Putamen (tissue), 1 donor: ENCODE data around the gene FRMPD2.
"Not testable (repeated sequence)": the region's sequence is repeated elsewhere in the genome, so short reads cannot be mapped to it uniquely, and the experiment has no call there.

Experiments
- DNase-seq: peaks from one replicate; pipeline ENCODE4 v3.0.0-alpha.2; 2016; ENCODE audit warnings: low spot score

FRMPD2 gene

DNA sequence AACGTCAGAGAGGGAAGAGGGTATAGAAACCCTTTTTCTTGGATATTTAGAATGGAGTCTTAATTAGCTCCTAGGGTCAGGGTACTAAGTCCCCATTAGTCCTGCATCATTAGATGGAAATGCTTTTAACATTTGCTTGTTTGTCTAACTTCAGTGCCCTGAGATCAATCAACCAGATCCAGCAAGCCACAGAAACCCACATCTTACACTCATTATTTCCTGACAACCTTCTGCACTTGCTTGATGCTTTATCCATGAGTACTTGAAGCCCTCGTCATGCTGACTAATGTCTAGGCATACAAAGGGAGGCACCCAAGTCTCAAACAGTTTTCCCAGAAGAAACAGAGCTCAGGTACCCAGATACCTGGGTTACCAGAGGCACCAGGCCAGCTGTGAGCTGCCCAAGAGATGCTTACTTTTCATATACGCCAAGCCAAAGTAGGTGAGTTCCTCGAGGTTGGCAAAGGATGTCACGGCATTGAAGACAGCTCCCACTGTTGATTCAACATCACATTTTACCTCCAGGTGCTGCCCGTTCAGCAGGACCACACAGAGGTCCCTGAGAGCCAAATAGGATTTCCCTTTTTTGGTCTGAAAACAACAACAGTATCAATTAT, 42.7 kb downstream of the FRMPD2 start:
- DNase-seq = no peak

DNA sequence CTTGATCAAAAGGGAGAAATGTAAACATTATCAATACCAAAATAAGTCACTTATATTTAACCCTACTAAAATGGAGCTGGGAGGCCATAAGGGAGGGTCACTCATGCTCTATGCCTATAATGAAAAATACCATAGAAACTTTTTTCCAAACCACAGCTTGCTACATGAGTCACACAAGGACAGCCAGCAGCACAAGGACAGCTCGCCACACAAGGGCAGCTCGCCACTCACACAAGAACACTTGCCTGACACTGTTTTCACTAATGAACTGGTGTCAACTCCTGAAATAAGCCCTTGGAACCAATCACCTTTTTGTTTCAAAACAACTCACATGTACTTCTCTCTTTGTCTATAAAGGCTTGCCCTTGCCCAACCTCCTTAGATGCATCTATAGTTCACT, 43.3 kb downstream of the FRMPD2 start:
- no peak for DNase-seq

DNA sequence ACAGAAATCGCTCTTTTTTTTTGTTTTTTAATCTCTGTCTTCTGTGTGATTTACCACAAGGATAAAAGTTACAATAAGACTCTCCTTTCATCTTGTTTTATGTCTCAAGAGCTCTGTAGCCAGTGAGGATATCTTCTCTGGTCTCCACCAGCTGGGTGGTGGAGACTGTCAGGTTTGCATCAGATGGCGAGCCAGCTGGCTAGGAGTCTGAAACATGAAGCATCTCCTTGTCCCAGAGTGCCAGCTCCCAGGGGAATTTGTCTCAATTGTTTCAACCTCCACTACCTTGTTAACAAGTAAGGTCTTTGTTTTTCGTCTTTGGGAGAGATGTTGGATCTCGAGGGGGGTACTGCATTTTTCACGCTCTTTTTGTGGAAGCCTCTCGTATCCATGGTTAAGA, 47.3 kb downstream of the FRMPD2 start:
- DNase-seq = no peak

DNA sequence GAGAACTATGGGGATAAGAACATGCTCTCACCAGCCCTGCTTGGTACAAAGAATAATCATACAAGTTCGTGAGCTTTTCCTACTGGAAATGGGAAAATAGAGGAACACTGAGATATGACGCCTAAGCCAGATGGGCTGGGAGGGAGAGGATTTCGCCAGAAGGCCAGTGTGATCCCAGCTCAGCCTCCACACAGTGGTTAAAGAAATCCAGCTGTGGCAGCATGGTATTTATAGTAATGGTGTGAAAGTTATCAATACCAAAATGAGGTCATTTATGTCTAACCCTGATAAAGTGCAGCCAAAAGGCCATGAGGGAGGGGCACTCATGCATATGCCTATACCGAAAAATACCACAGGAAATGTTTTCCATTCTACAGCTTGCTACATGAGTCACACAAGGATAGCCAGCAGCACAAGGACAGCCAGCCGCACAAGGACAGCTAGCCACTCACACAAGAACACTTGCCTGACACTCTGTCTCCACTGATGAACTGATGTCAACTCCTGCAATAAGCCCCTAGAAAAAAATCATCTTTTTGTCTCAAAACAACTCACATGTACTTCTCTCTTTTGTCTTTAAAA, 49.4 kb downstream of the FRMPD2 start:
- DNase-seq = no peak

DNA sequence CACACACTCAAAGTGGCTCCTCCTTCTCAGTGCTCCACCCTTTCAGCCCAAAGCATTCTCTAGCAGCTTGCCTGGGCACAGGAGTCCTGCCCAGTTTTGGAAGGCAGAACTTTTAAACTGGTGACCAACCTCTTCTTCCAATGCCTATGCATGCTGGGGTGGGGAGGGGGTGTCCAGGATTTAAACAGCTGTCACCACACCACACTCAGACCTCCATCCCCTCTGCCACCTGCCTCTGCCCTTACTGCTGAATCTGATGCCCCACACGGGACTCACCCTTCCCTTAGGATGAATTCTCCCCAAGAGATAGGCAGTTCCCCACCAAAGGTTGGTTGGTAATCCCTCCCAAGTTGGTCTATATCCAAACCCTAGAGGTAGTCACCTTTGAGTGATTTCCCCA, 50.2 kb downstream of the FRMPD2 start:
- no peak for DNase-seq

DNA sequence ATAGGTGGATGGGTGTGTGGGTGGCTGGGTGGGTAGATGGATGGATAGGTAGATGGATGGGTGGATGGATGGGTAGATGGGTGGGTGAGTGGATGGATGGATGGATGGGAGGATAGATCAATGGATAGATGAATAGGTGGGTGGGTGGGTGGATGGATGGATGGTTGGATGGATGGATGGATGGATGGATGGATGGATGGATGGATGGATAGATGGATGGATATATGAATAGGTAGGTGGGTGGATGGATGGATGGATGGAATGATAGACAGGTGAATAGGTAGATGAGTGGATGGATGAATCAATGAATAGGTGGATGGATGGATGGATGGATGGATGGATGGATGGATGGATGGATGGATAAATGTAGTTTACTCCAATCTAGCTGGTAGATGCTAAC, 52.7 kb downstream of the FRMPD2 start:
- no peak for DNase-seq

DNA sequence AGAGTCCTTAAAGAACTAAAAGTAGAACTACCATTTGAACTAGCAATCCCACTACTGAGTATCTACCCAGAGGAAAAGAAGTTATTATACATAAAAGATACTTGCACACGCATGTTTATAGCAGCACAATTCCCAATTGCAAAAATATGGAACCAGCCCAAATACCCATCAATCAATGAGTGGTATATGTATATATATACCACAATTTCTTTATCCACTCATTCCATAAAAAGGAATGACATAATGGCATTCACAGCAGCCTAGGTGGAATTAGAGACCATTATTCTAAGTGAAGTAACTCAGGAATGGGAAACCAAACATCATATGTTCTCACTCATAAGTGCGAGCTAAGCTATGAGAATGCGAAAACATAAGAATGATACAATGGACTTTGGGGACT, 53.5 kb downstream of the FRMPD2 start:
- DNase-seq = not testable (repeated sequence)

DNA sequence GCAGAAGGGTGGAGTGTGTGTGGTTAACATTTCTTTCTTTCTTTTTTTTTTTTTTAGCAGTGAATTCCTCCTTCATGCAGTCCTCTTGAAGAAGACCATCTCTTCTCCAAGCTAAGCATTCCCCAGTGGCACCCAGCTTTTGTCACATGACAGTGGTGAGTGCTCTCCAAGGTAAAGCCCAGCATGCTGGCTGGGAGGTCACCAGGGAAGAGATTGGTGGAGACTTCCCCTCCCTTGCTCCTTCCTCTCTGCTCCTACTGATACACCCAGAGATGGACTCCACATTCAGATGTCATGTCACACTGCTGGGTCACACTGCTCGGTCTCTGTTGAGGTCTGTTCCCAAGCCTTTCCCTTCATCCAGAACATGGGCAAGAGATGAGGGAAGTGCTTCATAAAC, 55.3 kb downstream of the FRMPD2 start:
- DNase-seq = no peak

DNA sequence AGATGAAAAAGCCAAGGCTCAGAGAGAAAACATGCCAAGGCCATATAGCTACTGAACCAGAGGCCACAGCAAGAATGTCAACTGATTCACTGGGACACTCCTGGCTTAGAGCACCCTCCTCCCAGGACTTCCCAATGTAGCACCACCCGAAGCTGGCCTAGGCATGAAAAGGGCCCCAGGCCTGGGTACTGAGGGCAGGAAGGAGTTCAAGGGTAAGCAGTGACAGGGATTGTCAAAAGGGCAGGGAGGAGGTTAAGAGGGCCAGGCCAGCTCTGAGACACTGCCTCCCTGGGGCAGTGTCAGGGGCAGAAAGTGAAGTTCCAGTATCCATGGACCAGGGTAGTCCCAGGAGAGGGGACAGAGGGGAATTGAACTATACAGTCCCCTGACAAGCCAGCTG, 57.8 kb downstream of the FRMPD2 start:
- DNase-seq = no peak

DNA sequence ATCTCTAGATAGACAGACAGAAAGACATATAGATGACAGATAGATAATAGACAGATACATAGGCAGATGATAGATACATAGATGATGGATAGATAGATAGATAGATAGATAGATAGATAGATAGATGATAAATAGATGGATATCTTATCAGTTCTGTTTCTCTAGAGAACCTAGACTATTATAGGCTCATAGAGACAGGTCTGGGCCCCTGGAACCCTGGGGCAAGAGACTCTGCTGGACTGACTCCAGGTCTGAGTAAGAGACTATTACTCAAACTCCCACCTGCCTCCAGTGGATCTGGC, 58.3 kb downstream of the FRMPD2 start:
- DNase-seq = no peak

DNA sequence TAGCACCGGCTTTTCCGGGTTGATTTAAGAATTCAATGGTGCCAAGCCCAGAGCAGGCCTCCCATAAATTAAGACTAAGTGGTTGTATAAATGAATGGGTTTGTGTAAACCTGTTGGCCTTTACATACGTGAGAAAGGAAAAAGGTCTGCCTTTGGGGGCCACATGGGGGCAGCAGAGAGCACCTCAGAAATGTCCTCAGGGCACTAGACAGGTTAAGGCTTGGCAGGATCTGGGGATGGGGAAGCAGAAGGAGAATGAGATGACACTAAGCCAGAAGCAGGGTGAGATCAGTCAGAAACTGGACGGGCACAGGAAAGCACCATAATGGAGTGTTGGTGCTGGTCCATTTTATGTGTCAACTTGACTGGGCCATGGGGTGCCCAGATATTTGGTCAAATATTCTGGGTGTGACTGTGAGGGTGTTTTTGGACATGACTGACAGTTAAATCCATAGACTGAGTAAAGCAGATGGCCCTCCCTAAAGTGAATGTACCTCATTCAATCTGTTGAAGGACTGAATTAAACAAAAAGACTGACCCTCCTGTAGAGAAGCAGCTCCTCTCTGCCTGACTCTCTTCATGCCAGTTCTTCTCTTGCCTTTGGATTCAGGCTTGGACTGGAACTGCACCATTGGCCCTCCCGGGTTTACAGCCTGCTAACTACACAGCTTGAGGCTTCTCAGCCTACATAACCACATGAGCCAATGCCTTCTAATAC, 58.9 kb downstream of the FRMPD2 start:
- DNase-seq = no peak

DNA sequence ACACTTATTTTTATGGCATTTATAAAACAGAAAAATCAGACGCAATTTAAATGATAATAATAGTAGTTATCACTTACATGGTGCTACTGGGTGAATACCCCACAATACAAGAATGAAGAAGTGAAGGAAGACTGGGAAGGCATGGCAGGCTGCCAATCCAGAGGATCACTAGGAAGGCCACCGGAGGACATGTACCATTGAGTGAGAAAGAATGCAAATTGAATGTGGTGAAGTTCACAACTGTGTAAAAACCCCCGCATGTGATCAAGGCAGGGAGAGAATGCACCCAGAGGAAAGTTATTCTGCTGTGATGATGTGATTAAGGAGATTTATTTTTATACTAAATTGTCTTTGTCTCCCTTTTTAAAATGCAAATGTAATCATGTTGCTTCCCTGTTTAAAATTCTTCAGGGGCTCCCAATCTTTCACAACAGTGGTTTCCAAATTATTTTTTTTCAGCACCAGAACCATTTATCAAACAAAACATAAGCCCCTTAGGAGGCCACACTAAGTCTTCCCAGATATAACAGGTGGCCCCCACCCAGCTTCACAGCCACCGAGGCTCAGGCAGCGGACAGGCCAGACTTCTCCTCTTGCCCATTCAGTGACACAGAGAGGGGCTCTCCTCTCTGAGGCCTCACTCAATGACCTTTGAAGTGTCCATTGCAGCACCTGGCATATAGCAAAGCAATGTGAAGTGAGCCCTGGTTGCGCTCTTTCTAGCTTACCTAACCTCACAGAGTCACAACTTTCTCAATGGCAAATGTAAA, 59.6 kb downstream of the FRMPD2 start:
- DNase-seq = no peak

DNA sequence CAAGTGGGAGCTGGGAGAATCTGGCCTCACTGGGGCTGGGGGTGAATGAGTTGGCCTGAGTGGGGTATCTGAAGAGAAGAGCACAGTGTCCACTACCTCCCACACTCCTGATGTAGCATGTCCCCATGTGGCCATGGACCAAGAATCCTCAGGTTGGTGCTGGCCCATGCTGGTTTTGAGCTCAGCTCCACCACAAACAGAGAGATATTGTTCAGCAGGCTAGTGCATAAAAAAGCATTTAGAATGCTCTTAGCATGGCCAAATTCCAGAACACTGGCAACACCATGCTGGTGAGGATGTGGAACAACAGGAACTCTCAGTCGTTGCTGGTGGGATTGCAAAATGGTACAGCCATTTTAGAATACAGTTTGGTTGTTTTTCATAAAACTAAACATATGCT, 61.4 kb downstream of the FRMPD2 start:
- DNase-seq = no peak

DNA sequence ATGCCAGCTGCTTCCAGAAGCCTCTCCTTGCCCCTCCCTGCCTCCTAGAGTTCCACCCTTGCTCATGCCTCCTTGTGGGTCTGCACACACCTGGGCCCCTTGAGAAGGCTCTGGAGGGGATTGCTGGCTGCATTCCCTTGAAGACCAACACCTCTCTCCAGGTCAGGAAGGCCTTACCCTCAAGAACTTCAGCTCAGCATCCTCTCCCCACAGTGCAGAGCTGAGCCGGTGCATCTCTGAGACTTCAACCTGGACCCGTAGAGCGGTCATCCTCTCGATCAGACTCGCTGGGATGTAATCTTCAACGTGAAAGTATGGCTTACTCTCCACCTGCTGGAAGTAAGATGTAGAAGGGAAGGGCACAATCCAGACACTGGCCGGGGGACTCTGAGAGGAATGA, 62.7 kb downstream of the FRMPD2 start:
- no peak for DNase-seq

DNA sequence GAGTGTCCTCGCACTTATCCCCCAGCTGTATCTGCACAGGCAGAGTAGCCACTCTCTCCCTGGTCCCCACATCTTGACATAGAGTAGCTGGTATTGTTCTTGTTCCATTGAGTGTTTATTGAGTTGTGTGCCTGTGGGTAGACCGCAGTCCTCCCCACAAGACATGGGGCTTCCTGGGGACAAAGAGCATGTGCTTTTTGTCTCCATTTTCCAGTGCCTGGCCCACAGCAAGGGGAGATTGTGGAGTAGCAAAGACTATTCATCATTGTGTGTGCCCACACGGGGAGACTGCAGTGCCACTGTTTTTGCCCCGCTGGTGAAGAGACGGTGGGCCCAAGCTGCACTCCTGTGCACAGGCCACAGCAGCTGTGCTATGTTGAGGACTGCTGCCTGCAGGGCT, 63.5 kb downstream of the FRMPD2 start:
- DNase-seq = no peak

DNA sequence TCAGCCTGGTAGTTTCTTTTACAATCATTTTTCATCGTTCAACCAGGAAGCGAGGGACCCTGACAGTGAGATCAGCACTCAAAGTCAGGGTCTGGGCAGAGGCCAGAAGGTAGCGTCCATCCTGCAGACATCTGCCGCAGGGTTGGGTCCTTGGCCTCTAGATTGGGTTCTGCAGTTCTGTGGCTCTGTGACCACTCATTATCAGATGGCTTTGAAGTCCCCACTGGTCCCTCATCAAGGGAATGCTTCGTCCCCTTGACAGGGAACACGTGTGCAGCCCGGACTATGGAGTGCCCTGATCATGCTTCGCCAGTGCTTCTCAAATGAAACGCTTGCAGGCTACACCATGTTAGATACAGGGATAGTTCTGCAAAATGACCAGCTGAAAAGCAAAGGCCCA, 64.1 kb downstream of the FRMPD2 start:
- DNase-seq = no peak

DNA sequence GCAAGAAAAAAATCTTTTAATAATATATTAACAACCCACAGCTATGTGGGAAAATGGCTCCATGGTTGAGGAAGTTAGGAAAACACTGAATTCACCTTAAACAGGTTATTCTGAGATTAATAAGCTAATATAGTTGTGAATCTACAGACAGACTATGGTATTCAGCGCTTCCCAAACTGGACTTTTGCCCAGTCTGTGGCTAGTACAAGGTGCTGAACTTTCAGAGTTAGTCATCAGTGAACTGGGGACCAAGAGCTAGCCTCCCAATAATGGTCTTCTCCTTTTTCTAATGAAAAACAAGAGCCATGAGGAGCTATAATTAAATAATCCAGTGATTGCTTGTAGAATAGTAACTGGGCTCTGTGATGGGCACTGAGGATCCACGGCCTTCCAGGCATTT, 65.3 kb downstream of the FRMPD2 start:
- no peak for DNase-seq

DNA sequence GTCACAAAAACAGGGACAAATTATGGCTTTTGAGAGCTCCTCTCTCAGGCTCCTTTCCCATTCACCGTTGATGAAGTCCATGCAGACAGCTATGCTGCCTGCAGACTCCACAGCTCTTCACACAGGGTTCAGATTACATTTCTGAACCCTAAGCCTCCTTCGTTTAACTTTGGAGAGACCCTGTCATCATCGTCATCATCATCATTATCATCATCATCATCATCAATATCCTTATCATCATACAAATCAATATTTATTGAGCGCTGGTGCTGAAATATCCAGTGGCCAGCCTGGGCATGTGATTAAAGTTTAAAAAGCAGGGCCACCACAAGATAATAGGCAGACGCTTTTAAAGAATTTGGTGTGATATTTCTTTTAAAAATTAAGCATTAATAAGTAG, 66.6 kb downstream of the FRMPD2 start:
- no peak for DNase-seq

DNA sequence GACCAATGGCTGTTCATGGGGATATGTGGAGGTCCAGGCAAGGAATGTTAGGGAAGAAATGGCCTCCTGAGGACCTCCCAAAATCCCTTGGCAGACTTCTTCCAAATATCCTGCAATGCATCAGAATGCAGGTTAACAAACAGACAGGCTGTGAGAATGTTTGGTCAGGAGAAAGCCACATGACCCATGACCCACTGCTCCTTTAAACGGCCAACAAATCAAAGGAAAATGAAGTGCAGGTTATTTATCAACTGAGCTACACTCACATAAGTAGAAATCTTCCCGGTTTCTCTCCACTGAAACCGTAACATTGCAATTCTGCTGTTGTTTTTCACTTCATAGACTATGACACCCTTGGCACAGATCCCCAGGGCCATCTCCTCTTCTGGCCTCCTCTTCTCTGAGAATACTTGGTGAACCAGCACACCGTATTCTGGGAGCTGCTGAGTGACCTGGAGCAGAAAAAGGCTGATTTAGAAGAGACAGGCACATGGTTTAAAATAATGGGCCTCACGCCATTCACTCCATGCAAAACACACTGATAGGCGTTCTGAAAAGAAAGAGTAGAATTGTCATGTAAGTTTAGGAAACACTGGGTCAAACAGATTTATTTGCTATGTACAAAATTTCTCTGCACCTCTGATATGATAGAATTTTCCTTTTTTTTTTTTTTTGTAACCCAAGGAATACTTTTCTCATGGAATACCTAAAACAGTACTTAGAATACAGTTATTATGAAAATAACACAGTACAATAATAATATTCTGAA, 67.8 kb downstream of the FRMPD2 start:
- DNase-seq = no peak

DNA sequence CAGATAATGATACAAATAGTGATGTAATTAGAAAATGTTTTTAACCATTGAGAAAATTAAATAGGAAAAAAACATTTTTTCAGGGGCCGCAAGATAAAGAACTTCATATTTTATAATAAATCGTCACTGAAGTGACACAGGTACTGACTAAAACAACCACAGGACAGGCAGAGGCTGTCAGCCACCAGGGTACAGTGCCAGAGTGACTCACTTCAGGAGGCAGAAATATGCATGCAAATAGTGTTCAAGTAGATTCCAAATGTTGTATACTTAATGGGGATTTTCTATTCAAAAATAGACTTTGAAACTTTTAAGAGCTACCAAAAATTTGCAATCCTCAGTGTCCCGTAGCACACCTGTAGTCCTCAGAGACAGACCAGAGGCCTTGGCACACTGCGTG, 68.6 kb downstream of the FRMPD2 start:
- no peak for DNase-seq

DNA sequence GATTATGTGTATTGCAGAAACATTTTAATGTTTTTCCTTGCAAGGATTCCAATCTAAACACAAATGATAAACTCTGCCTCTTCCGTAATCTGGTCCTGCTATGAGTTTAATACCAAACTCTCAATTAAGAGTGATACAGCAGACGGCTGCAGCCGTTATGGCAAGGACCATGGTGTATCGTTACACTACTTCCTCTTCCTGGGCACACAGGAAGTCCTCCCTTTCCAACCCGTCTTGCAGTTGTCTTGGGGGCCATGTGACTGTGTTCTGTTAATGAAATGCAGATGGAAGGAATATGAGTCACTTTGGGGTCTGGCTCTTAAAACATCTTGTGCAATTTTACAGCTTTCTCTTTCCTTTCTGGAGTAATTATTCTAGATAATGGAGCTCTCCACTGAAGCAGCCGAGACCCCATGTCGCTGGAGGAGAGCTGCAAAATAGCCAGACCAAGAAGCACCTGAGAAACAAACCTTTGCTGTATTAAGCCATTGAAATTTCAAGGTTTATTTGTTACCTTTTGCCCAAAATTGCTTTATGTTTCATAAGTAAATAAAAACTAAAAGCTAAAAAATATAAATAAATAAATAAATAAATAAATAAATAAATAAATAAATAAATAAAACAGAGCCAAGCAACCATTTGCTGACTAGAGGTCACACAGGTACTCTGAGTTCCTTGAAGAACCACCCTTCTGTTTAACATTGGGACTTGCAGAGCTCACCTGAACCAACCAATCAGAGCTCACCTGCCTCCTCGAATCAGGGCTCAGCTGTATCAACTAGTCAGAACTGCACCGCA, 74.7 kb downstream of the FRMPD2 start:
- no peak for DNase-seq
